Measurements from ENCODE around the gene SRPRB. TPM values are rescaled to one million over a fixed set of nuclear protein-coding genes. Genes with fewer than 3 reads are reported as not detected.

Gene SRPRB
- polyA plus RNA-seq, 1 of the 3 experiments (the other 2 are of a cell fraction), result 54.3 TPM

DNA sequence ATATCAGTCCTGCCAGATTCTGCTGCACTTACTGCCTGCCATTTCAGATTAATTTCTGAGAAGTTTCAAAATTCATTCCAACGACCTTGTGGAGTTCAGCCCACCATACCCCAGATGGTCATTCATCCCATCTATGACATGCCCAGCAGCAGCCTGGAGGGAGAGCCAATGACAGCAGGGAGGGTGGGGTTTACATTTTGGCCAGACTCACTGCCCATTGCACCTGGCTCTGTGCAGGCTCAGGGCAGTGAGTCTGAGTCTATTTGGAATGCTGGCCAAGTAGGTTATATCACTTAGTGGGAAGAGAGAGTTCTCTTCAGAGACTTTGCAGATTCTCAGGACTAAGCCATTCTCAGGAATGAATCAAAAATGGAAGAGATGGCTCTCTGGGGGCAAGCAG, 21.5 kb downstream of the SRPRB start:
- no peak overlapping the region for H2AFZ ChIP-seq (ENCODE audit: low read depth)
- no peaks in the 10 kb centered on the region for H3K9me2 ChIP-seq
- H3F3A ChIP-seq (replicated peaks; ENCODE audit: insufficient read depth), result no peaks in the 10 kb centered on the region
- ChIA-PET POLR2A (no interaction called here), CTCF (interaction anchor here (0.8 to 1.4 kb wide), 4 partner anchors 7 to 386 kb away, joined by 3 to 5 read pairs (median 3); no protein-coding TSS in a partner anchor)
- peaks cover 8 to 19% of the 10 kb centered on the region in 2 experiments for H3K36me3 ChIP-seq (replicated peaks in 1 of 2; ENCODE audit: control insufficient read depth in 1 of 2, insufficient read depth in 2 of 2, low read length in 1 of 2)
- TF ChIP-seq MEF2A (IDR thresholded peaks at IDR 0.05; ENCODE audit: borderline replicate concordance, low read depth), result no peak
- H3K9ac ChIP-seq, result no peak overlapping the region
- no peak overlapping the region for H3K27ac ChIP-seq (ENCODE audit: low read depth in 2 of 2, low read length in 1 of 2)
- H3K27me3 ChIP-seq (ENCODE audit: insufficient read depth), result no peaks in the 10 kb centered on the region
- no peak for DNase-seq
- H3K4me2 ChIP-seq, result no peak overlapping the region
- no peaks in the 10 kb centered on the region for H4K20me1 ChIP-seq (ENCODE audit: insufficient read depth)
- no peaks in the 10 kb centered on the region for H3K9me3 ChIP-seq
- H3K4me1 ChIP-seq (ENCODE audit: control insufficient read depth in 1 of 2, insufficient read depth in 2 of 2, low read depth in 1 of 2, low read length in 1 of 2), result no peaks in the 10 kb centered on the region; a peak in 1 of 4 replicates
- WGBS (ENCODE audit: low lambda C conversion rate), result 31% methylated on average over 1 of the region's 1 CpG
- H3K4me3 ChIP-seq (ENCODE audit: low read depth in 2 of 2, low read length in 1 of 2), result no peak overlapping the region
- no peaks in the 10 kb centered on the region for H3K79me2 ChIP-seq (ENCODE audit: insufficient read depth)

DNA sequence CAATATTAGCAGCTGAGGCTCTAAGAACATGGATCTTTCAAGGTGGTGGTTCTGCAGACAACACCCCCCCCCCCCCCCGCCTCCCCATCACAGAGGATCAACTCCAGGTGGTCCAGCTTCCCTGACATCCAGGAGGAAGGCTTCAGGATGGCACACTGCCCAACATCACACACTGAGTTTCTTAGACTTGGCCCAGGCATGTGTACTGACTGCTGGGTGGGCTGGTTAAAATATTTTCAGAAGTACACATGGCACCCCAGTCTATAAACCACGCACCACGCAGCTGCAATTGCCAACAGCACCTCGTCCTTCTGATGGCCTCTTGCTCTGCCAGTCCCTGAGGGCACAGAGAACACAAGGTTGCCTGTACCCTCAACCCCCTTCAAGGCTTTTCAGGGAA, 22.1 kb downstream of the SRPRB start:
- Histone ChIP-seq H3K27me3 (ENCODE audit: insufficient read depth) (no peaks in the 10 kb centered on the region), H3K4me1 (ENCODE audit: control insufficient read depth in 1 of 2, insufficient read depth in 2 of 2, low read depth in 1 of 2, low read length in 1 of 2) (no peaks in the 10 kb centered on the region; a peak in 1 of 4 replicates), H3K4me3 (ENCODE audit: low read depth in 2 of 2, low read length in 1 of 2) (no peak overlapping the region), H3K9me2 (no peaks in the 10 kb centered on the region), H3K79me2 (ENCODE audit: insufficient read depth) (no peaks in the 10 kb centered on the region), H3K9ac (no peak overlapping the region), H3K36me3 (replicated peaks in 1 of 2; ENCODE audit: control insufficient read depth in 1 of 2, insufficient read depth in 2 of 2, low read length in 1 of 2) (peaks cover 4 to 13% of the 10 kb centered on the region in 2 experiments), H3K27ac (ENCODE audit: low read depth in 2 of 2, low read length in 1 of 2) (no peak overlapping the region), H4K20me1 (ENCODE audit: insufficient read depth) (no peaks in the 10 kb centered on the region), H3F3A (replicated peaks; ENCODE audit: insufficient read depth) (no peaks in the 10 kb centered on the region), H3K9me3 (no peaks in the 10 kb centered on the region), H2AFZ (ENCODE audit: low read depth) (no peak overlapping the region), H3K4me2 (no peak overlapping the region)
- TF ChIP-seq, protein P1, sequence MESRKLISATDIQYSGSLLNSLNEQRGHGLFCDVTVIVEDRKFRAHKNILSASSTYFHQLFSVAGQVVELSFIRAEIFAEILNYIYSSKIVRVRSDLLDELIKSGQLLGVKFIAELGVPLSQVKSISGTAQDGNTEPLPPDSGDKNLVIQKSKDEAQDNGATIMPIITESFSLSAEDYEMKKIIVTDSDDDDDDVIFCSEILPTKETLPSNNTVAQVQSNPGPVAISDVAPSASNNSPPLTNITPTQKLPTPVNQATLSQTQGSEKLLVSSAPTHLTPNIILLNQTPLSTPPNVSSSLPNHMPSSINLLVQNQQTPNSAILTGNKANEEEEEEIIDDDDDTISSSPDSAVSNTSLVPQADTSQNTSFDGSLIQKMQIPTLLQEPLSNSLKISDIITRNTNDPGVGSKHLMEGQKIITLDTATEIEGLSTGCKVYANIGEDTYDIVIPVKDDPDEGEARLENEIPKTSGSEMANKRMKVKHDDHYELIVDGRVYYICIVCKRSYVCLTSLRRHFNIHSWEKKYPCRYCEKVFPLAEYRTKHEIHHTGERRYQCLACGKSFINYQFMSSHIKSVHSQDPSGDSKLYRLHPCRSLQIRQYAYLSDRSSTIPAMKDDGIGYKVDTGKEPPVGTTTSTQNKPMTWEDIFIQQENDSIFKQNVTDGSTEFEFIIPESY (IDR thresholded peaks at IDR 0.05; ENCODE audit: borderline replicate concordance, low read depth), result no peak
- TF ChIP-seq ELF1 (IDR thresholded peaks at IDR 0.05) (no peak), GABPA (IDR thresholded peaks at IDR 0.05; ENCODE audit: low read depth) (no peak), GATA2 (CRISPR knock-in tag; IDR thresholded peaks at IDR 0.05) (no peak), EZH2phosphoT487 (IDR thresholded peaks at IDR 0.05; ENCODE audit: borderline replicate concordance, low read depth) (no peak), SMC3 (IDR thresholded peaks at IDR 0.05; ENCODE audit: low read depth, low read length) (no peak), POLR2AphosphoS5 (IDR thresholded peaks at IDR 0.05; ENCODE audit: low read depth, low read length) (no peak), RCOR1 (IDR thresholded peaks at IDR 0.05; ENCODE audit: low read length) (no peak), EP300 (IDR thresholded peaks at IDR 0.05; ENCODE audit: borderline replicate concordance in 1 of 2, low read depth in 1 of 2, low read length in 1 of 2) (no peak), MXI1 (IDR thresholded peaks at IDR 0.05; ENCODE audit: low read depth, low read length) (no peak)
- TF ChIP-seq, protein P2, sequence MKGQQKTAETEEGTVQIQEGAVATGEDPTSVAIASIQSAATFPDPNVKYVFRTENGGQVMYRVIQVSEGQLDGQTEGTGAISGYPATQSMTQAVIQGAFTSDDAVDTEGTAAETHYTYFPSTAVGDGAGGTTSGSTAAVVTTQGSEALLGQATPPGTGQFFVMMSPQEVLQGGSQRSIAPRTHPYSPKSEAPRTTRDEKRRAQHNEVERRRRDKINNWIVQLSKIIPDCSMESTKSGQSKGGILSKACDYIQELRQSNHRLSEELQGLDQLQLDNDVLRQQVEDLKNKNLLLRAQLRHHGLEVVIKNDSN (IDR thresholded peaks at IDR 0.05; ENCODE audit: borderline replicate concordance, low read depth), result no peak
- 75% methylated on average over 4 of the region's 4 CpGs for WGBS (ENCODE audit: low lambda C conversion rate)
- POLR2A ChIA-PET, result no interaction called here
- no peak for DNase-seq
- CTCF ChIA-PET, result interaction anchor here (0.8 to 1.4 kb wide), 4 partner anchors 8 to 386 kb away, joined by 3 to 5 read pairs (median 3); no protein-coding TSS in a partner anchor

All from SK-N-SH (cell line).